HEK293 (cell line): ENCODE measurements around the gene ALDH2.

Source experiments
- CTCF ChIA-PET: fragments of 350-600 bp; formaldehyde crosslinking; extraction: SDS; loops from one replicate; lab custom pipeline; 2021; ENCODE audit warnings: antibody characterized with exemption; lab: Yijun Ruan, JAX
- POLR2A ChIA-PET: fragments of 300-600 bp; formaldehyde crosslinking; extraction: SDS; loops from one replicate; lab custom pipeline; 2020; ENCODE audit warnings: antibody characterized with exemption, inconsistent platforms; lab: Yijun Ruan, JAX
- H3K27ac ChIP-seq: fragments of 200-500 bp; sonication (Bioruptor generic); 2 replicates; pipeline ENCODE4 v1.5.1; 2014; ENCODE audit warnings: low read depth, low read length, control low read depth, inconsistent platforms; ENCODE audit errors: extremely low read depth
- H3K36me3 ChIP-seq, 2 experiments: fragments of 200-500 bp in 1 of 2; sonication (Bioruptor generic) in 1 of 2; 1 replicate in 1 of 2; 2 replicates in 1 of 2; pipeline ENCODE4 v1.5.1; 2014 to 2017; ENCODE audit warnings: inconsistent platforms in 2 of 2, low read length in 2 of 2; ENCODE audit not compliant: control insufficient read depth in 2 of 2, insufficient read depth in 1 of 2
- H3K4me1 ChIP-seq: fragments of 200-500 bp; sonication (Bioruptor generic); 2 replicates; pipeline ENCODE4 v1.5.1; 2014; ENCODE audit warnings: mild to moderate bottlenecking, low read length, inconsistent platforms; ENCODE audit not compliant: control insufficient read depth, insufficient read depth
- H3K4me3 ChIP-seq: 2 replicates; pipeline ENCODE4 v1.5.1; 2011; ENCODE audit warnings: low read depth, mild to moderate bottlenecking, control low read depth, low read length, moderate library complexity
- H3K9me3 ChIP-seq: fragments of 200-500 bp; sonication (Bioruptor generic); 2 replicates; pipeline ENCODE4 v1.5.1; 2014; ENCODE audit warnings: low read depth, low read length, inconsistent platforms; ENCODE audit not compliant: control insufficient read depth, insufficient read depth
- KLF8 ChIP-seq: fragments of 450-650 bp; formaldehyde crosslinking; IDR thresholded peaks from 2 replicates; pipeline ENCODE4 v1.5.1; 2016; ENCODE audit warnings: missing biosample characterization, missing genetic modification characterization
- MEIS1 ChIP-seq: sonication (generic); formaldehyde crosslinking; IDR thresholded peaks from 2 replicates; pipeline ENCODE4 v1.8.1; 2022; ENCODE audit warnings: missing genetic modification reagents, mild to moderate bottlenecking, borderline replicate concordance
- SCRT1 ChIP-seq: fragments of 450-650 bp; formaldehyde crosslinking; IDR thresholded peaks from 2 replicates; pipeline ENCODE4 v1.5.1; 2016; ENCODE audit warnings: missing biosample characterization, missing genetic modification characterization, borderline replicate concordance
- ZIC2 ChIP-seq: fragments of 450-650 bp; formaldehyde crosslinking; IDR thresholded peaks from 2 replicates; pipeline ENCODE4 v1.5.1; 2016; ENCODE audit warnings: missing biosample characterization, missing genetic modification characterization
- ZNF112 ChIP-seq: fragments of 450-650 bp; formaldehyde crosslinking; IDR thresholded peaks from 2 replicates; pipeline ENCODE4 v1.5.0; 2017; ENCODE audit warnings: missing biosample characterization, missing genetic modification characterization
- ZNF138 ChIP-seq: fragments of 450-650 bp; formaldehyde crosslinking; IDR thresholded peaks from 2 replicates; pipeline ENCODE4 v1.5.1; 2016; ENCODE audit warnings: missing biosample characterization, missing genetic modification characterization, borderline replicate concordance
- ZNF223 ChIP-seq: fragments of 450-650 bp; formaldehyde crosslinking; IDR thresholded peaks from 2 replicates; pipeline ENCODE4 v1.5.1; 2016; ENCODE audit warnings: missing biosample characterization, missing genetic modification characterization
- ZNF274 ChIP-seq, 2 experiments: fragments of 200-500 bp in 1 of 2; fragments of 450-650 bp in 1 of 2; sonication (Bioruptor generic) in 1 of 2; formaldehyde crosslinking in 1 of 2; IDR thresholded peaks; 2 replicates each; pipeline versions ENCODE4 v1.5.1 to v1.6.1; 2014 to 2016; ENCODE audit warnings: borderline replicate concordance in 1 of 2, inconsistent platforms in 1 of 2, low read length in 1 of 2, missing biosample characterization in 1 of 2, missing genetic modification characterization in 1 of 2
- ZNF518A ChIP-seq: fragments of 450-650 bp; formaldehyde crosslinking; conservative IDR thresholded peaks from 2 replicates; pipeline ENCODE4 v1.5.1; 2016; ENCODE audit warnings: low read depth, missing biosample characterization, missing genetic modification characterization
- ZNF558 ChIP-seq: fragments of 450-650 bp; formaldehyde crosslinking; IDR thresholded peaks from 2 replicates; pipeline ENCODE4 v1.5.1; 2016; ENCODE audit warnings: missing biosample characterization, missing genetic modification characterization
- ZNF561 ChIP-seq: fragments of 450-650 bp; IDR thresholded peaks from 2 replicates; pipeline ENCODE4 v1.5.1; 2018; ENCODE audit warnings: missing biosample characterization, missing genetic modification characterization, borderline replicate concordance
- ZNF580 ChIP-seq: fragments of 450-650 bp; formaldehyde crosslinking; IDR thresholded peaks from 2 replicates; pipeline ENCODE4 v1.5.1; 2016; ENCODE audit warnings: missing biosample characterization, missing genetic modification characterization
- ZNF600 ChIP-seq: fragments of 450-650 bp; formaldehyde crosslinking; IDR thresholded peaks from 2 replicates; pipeline ENCODE4 v1.5.1; 2016; ENCODE audit warnings: missing biosample characterization, missing genetic modification characterization
- ZNF624 ChIP-seq: fragments of 450-650 bp; formaldehyde crosslinking; IDR thresholded peaks from 2 replicates; pipeline ENCODE4 v1.5.1; 2017; ENCODE audit warnings: missing biosample characterization, missing genetic modification characterization
- ZNF629 ChIP-seq: fragments of 450-650 bp; formaldehyde crosslinking; IDR thresholded peaks from 2 replicates; pipeline ENCODE4 v1.5.1; 2017; ENCODE audit warnings: missing biosample characterization, missing genetic modification characterization
- ZNF768 ChIP-seq: fragments of 450-650 bp; formaldehyde crosslinking; IDR thresholded peaks from 2 replicates; pipeline ENCODE4 v1.5.1; 2018; ENCODE audit warnings: missing biosample characterization, mild to moderate bottlenecking, missing genetic modification characterization
- ZSCAN30 ChIP-seq: fragments of 450-650 bp; IDR thresholded peaks from 2 replicates; pipeline ENCODE4 v1.5.1; 2018; ENCODE audit warnings: missing biosample characterization, mild to moderate bottlenecking, missing genetic modification characterization, moderate library complexity
- TF ChIP-seq, protein P1 (sequence below): fragments of 450-650 bp; IDR thresholded peaks from 2 replicates; pipeline ENCODE4 v1.5.1; 2018; ENCODE audit warnings: missing biosample characterization, missing genetic modification characterization
- TF ChIP-seq, protein P2 (sequence below): fragments of 450-650 bp; formaldehyde crosslinking; IDR thresholded peaks from 2 replicates; pipeline ENCODE4 v1.5.1; 2016; ENCODE audit warnings: missing biosample characterization, missing genetic modification characterization
- TF ChIP-seq, protein P3 (sequence below): fragments of 450-650 bp; formaldehyde crosslinking; IDR thresholded peaks from 2 replicates; pipeline ENCODE4 v1.5.1; 2017; ENCODE audit warnings: missing biosample characterization, missing genetic modification characterization

The ALDH2 gene

DNA sequence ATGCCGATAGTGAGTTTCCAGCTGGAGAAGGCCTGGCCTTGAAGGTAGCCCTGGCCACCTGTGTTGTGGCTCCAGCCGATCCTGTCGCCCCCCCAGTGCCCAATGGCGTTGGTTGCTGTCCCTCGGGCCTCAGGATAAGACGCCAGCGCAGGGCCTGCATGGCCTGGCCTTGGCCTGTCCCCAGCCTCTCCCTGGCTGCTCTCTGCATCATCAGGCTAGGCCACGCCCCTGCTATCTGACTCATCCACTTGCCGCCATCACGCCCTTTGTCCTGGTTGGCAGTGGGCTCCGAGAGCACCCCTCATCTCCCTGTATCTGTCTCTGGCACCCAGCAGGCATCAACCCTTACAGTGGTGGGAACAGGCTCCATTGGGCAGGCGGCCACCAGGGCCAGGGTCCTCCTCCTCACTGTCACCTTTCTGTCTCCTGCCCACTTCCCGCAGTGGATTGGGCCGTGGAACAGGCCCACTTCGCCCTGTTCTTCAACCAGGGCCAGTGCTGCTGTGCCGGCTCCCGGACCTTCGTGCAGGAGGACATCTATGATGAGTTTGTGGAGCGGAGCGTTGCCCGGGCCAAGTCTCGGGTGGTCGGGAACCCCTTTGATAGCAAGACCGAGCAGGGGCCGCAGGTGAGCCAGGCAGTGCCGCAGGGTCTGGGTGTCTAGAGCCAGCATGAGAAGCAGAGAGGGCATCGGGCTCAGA lies 25.6 kb downstream of the ALDH2 start:
- POLR2A ChIA-PET: no interaction called here
- H3K36me3 ChIP-seq: peaks cover 18 to 63% of the 10 kb centered on the region in 2 experiments; a peak in 2 of 3 replicates
- H3K27ac ChIP-seq: no peak overlapping the region
- no peaks in the 10 kb centered on the region for H3K9me3 ChIP-seq
- TF ChIP-seq ZNF518A (tag by site-specific recombination) (no peak), MEIS1 (CRISPR knock-in tag) (no peak), ZNF223 (tag by site-specific recombination) (no peak), ZNF558 (tag by site-specific recombination) (no peak), ZNF580 (tag by site-specific recombination) (no peak), ZIC2 (tag by site-specific recombination) (no peak), ZNF629 (tag by site-specific recombination) (no peak), ZSCAN30 (no peak), ZNF561 (tag by site-specific recombination) (no peak)
- TF ChIP-seq, protein P1, sequence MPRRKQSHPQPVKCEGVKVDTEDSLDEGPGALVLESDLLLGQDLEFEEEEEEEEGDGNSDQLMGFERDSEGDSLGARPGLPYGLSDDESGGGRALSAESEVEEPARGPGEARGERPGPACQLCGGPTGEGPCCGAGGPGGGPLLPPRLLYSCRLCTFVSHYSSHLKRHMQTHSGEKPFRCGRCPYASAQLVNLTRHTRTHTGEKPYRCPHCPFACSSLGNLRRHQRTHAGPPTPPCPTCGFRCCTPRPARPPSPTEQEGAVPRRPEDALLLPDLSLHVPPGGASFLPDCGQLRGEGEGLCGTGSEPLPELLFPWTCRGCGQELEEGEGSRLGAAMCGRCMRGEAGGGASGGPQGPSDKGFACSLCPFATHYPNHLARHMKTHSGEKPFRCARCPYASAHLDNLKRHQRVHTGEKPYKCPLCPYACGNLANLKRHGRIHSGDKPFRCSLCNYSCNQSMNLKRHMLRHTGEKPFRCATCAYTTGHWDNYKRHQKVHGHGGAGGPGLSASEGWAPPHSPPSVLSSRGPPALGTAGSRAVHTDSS (tag by site-specific recombination): no peak
- TF ChIP-seq, protein P2, sequence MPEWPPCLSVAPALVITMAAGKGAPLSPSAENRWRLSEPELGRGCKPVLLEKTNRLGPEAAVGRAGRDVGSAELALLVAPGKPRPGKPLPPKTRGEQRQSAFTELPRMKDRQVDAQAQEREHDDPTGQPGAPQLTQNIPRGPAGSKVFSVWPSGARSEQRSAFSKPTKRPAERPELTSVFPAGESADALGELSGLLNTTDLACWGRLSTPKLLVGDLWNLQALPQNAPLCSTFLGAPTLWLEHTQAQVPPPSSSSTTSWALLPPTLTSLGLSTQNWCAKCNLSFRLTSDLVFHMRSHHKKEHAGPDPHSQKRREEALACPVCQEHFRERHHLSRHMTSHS (tag by site-specific recombination): no peak
- TF ChIP-seq, all 188 proteins: peak for 0
- H3K4me1 ChIP-seq: no peaks in the 10 kb centered on the region
- CTCF ChIA-PET: interaction anchor here (0.7 to 1.1 kb wide), 2 partner anchors 17 to 21 kb away, joined by 3 read pairs; no protein-coding TSS in a partner anchor
- H3K4me3 ChIP-seq: no peak overlapping the region

GRCh38 chr12:111792856-111793235 lies 26.1 kb downstream of the ALDH2 start:
- Histone ChIP-seq H3K9me3 (no peaks in the 10 kb centered on the region), H3K4me1 (no peaks in the 10 kb centered on the region), H3K36me3 (peaks cover 18 to 64% of the 10 kb centered on the region in 2 experiments), H3K27ac (no peak overlapping the region)
- CTCF ChIA-PET: interaction anchor here (0.7 to 1.1 kb wide), 2 partner anchors 16 to 20 kb away, joined by 3 read pairs; no protein-coding TSS in a partner anchor
- POLR2A ChIA-PET: no interaction called here
- TF ChIP-seq ZNF768 (tag by site-specific recombination) (no peak), ZNF138 (tag by site-specific recombination) (no peak), ZNF274 (IDR thresholded peaks at IDR 0.05; ENCODE audit: low read length) (no peak), ZNF274 (tag by site-specific recombination; IDR thresholded peaks at IDR 0.05; ENCODE audit: borderline replicate concordance) (no peak), ZNF624 (tag by site-specific recombination) (no peak), ZNF600 (tag by site-specific recombination) (no peak), KLF8 (tag by site-specific recombination) (no peak), SCRT1 (tag by site-specific recombination) (no peak), ZNF112 (tag by site-specific recombination) (no peak)
- TF ChIP-seq, protein P3, sequence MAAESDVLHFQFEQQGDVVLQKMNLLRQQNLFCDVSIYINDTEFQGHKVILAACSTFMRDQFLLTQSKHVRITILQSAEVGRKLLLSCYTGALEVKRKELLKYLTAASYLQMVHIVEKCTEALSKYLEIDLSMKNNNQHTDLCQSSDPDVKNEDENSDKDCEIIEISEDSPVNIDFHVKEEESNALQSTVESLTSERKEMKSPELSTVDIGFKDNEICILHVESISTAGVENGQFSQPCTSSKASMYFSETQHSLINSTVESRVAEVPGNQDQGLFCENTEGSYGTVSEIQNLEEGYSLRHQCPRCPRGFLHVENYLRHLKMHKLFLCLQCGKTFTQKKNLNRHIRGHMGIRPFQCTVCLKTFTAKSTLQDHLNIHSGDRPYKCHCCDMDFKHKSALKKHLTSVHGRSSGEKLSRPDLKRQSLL (tag by site-specific recombination): no peak
- TF ChIP-seq, all 188 proteins: peak for 0
- H3K4me3 ChIP-seq: no peak overlapping the region
